ENCODE results near the gene CX3CL1. TPM values are rescaled to one million over a fixed set of nuclear protein-coding genes. Genes with fewer than 3 reads are reported as not detected.

Gene CX3CL1
- total and polyA plus RNA-seq, 2 of the 13 experiments (the other 11 are each of a cell fraction or from before 2014, with no cell fraction given): 57.3 to 60.8 TPM

DNA sequence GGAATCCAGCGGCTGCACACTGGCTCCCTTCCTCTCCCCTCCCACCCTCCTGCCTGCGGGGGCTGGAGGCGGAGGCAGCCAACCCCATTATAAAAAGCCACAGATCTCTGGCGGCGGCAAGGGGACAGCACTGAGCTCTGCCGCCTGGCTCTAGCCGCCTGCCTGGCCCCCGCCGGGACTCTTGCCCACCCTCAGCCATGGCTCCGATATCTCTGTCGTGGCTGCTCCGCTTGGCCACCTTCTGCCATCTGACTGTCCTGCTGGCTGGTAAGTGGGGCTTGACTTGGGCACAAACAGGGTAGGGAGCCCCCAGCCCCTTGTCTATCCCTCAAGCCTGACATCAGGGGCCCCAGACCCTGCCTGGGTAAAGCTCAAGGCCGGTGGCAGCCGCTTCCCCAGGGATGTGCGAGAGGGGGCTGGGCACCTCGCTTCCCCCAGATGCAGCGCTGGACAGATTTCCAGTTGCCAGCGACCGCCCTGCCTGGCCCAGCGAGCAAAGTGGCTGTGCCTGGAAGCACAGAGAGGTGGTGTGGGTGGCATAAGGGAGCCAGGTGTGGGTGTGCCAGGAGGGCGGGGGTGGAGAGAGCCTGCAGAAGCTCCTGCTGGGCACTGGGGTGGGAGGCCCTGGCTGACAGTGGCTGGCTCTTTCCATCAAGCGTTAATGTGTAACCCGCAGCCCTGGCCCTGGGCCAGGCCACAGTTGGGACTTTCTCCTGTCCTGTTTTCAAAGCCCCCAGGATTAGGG is at the start of gene CX3CL1 (continued):
- TF ChIP-seq, protein P1, sequence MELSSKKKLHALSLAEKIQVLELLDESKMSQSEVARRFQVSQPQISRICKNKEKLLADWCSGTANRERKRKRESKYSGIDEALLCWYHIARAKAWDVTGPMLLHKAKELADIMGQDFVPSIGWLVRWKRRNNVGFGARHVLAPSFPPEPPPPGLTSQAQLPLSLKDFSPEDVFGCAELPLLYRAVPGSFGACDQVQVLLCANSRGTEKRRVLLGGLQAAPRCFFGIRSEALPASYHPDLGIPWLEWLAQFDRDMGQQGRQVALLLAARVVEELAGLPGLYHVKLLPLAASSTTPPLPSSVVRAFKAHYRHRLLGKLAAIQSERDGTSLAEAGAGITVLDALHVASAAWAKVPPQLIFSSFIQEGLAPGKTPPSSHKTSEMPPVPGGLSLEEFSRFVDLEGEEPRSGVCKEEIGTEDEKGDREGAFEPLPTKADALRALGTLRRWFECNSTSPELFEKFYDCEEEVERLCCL (CRISPR knock-in tag; IDR thresholded peaks at IDR 0.05; ENCODE audit: borderline replicate concordance): no peak; the same call in 1 of the 2 replicates
- TF ChIP-seq ZNF235 (CRISPR knock-in tag; IDR thresholded peaks at IDR 0.05; ENCODE audit: borderline replicate concordance) (no peak), NPAS2 (CRISPR knock-in tag; IDR thresholded peaks at IDR 0.05; ENCODE audit: borderline replicate concordance) (no peak), POLR2AphosphoS2 (IDR thresholded peaks at IDR 0.05; ENCODE audit: low read depth, low read length) (peak; percentile 55; the same call in 1 of the 2 replicates), YY1 (IDR thresholded peaks at IDR 0.05; ENCODE audit: insufficient read depth, insufficient replicate concordance, low read depth, low read length) (peak; percentile 45), ZNF605 (CRISPR knock-in tag; IDR thresholded peaks at IDR 0.05) (peak; percentile 87; the same call in 1 of the 2 replicates), SIX4 (CRISPR knock-in tag; IDR thresholded peaks at IDR 0.05) (peak; percentile 24), STAG1 (CRISPR knock-in tag; IDR thresholded peaks at IDR 0.05) (peak; percentile 15), TEAD2 (CRISPR knock-in tag; IDR thresholded peaks at IDR 0.05) (no peak; the same call in 1 of the 2 replicates), TBP (CRISPR knock-in tag; IDR thresholded peaks at IDR 0.05) (no peak), ZNF263 (CRISPR knock-in tag; IDR thresholded peaks at IDR 0.05) (peak; percentile 27), KDM6A (CRISPR knock-in tag; IDR thresholded peaks at IDR 0.05; ENCODE audit: low read depth) (peak; percentile 90; the same call in 1 of the 2 replicates), GATA4 (IDR thresholded peaks at IDR 0.05; ENCODE audit: borderline replicate concordance, low read depth) (peak; percentile 87), ZBTB7B (CRISPR knock-in tag; IDR thresholded peaks at IDR 0.05) (peak; percentile 100; the same call in 1 of the 2 replicates), MTA3 (CRISPR knock-in tag; IDR thresholded peaks at IDR 0.05) (no peak), MBNL3 (CRISPR knock-in tag; conservative IDR thresholded peaks at IDR 0.05) (no peak), CHCHD3 (CRISPR knock-in tag; IDR thresholded peaks at IDR 0.05) (no peak), ZNF333 (CRISPR knock-in tag; IDR thresholded peaks at IDR 0.05; ENCODE audit: borderline replicate concordance) (peak; percentile 71), HNRNPL (IDR thresholded peaks at IDR 0.05; ENCODE audit: low read depth, low read length) (peak; percentile 100), PRPF4 (IDR thresholded peaks at IDR 0.05; ENCODE audit: low read depth, low read length, poor library complexity, severe bottlenecking) (peak; percentile 17), ZNF317 (CRISPR knock-in tag; IDR thresholded peaks at IDR 0.05) (peak; percentile 66; the same call in 1 of the 2 replicates), ZNF275 (CRISPR knock-in tag; IDR thresholded peaks at IDR 0.05; ENCODE audit: borderline replicate concordance) (peak; percentile 73; the same call in 1 of the 2 replicates)
- TF ChIP-seq, protein P2, sequence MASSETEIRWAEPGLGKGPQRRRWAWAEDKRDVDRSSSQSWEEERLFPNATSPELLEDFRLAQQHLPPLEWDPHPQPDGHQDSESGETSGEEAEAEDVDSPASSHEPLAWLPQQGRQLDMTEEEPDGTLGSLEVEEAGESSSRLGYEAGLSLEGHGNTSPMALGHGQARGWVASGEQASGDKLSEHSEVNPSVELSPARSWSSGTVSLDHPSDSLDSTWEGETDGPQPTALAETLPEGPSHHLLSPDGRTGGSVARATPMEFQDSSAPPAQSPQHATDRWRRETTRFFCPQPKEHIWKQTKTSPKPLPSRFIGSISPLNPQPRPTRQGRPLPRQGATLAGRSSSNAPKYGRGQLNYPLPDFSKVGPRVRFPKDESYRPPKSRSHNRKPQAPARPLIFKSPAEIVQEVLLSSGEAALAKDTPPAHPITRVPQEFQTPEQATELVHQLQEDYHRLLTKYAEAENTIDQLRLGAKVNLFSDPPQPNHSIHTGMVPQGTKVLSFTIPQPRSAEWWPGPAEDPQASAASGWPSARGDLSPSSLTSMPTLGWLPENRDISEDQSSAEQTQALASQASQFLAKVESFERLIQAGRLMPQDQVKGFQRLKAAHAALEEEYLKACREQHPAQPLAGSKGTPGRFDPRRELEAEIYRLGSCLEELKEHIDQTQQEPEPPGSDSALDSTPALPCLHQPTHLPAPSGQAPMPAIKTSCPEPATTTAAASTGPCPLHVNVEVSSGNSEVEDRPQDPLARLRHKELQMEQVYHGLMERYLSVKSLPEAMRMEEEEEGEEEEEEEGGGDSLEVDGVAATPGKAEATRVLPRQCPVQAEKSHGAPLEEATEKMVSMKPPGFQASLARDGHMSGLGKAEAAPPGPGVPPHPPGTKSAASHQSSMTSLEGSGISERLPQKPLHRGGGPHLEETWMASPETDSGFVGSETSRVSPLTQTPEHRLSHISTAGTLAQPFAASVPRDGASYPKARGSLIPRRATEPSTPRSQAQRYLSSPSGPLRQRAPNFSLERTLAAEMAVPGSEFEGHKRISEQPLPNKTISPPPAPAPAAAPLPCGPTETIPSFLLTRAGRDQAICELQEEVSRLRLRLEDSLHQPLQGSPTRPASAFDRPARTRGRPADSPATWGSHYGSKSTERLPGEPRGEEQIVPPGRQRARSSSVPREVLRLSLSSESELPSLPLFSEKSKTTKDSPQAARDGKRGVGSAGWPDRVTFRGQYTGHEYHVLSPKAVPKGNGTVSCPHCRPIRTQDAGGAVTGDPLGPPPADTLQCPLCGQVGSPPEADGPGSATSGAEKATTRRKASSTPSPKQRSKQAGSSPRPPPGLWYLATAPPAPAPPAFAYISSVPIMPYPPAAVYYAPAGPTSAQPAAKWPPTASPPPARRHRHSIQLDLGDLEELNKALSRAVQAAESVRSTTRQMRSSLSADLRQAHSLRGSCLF (CRISPR knock-in tag; IDR thresholded peaks at IDR 0.05; ENCODE audit: borderline replicate concordance): no peak

Measured in HepG2 (cell line).